HCEC 1CT (cell line): Measurements from ENCODE around the gene RFTN1.

ENCODE experiments used
- DNase-seq: peaks from one replicate; pipeline ENCODE4 v3.0.0-alpha.2; 2017

The RFTN1 gene

GRCh38 chr3:16513141-16514020 lies at the start of gene RFTN1:
RFTN1 (minus strand) TSS chr3:16513699; CDS start chr3:16493869, 19,830 bp downstream.
- peak; percentile 71 for DNase-seq

- DNase-seq, result no peak
Measured at GRCh38 chr3:16559653-16560365, 46.3 kb upstream of the RFTN1 start.

- DNase-seq, result no peak
Measured at GRCh38 chr3:16554126-16554525, 40.6 kb upstream of the RFTN1 start.

- DNase-seq, result no peak
Measured at GRCh38 chr3:16552757-16553156, 39.3 kb upstream of the RFTN1 start.

GRCh38 chr3:16551342-16551976 lies 38.0 kb upstream of the RFTN1 start:
- DNase-seq, result no peak

GRCh38 chr3:16550676-16551341 lies 37.3 kb upstream of the RFTN1 start:
- peak; percentile 74 for DNase-seq

GRCh38 chr3:16550305-16550675 lies 36.8 kb upstream of the RFTN1 start:
- no peak for DNase-seq

GRCh38 chr3:16548721-16549120 lies 35.2 kb upstream of the RFTN1 start:
- DNase-seq, result peak; percentile 75

- no peak for DNase-seq
Measured at GRCh38 chr3:16547561-16548357, 34.3 kb upstream of the RFTN1 start.

- no peak for DNase-seq
Measured at GRCh38 chr3:16546186-16547010, 32.9 kb upstream of the RFTN1 start.

- DNase-seq, result no peak
Measured at GRCh38 chr3:16545413-16546185, 32.1 kb upstream of the RFTN1 start.

- DNase-seq, result no peak
Measured at GRCh38 chr3:16543242-16543864, 29.9 kb upstream of the RFTN1 start.

GRCh38 chr3:16538507-16538906 lies 25.0 kb upstream of the RFTN1 start:
- DNase-seq, result no peak

- DNase-seq, result no peak
Measured at GRCh38 chr3:16536996-16537395, 23.5 kb upstream of the RFTN1 start.

GRCh38 chr3:16536344-16536663 lies 22.8 kb upstream of the RFTN1 start:
- DNase-seq, result no peak

- no peak for DNase-seq
Measured at GRCh38 chr3:16534640-16535262, 21.3 kb upstream of the RFTN1 start.

GRCh38 chr3:16533928-16534574 lies 20.6 kb upstream of the RFTN1 start:
- DNase-seq, result no peak

- no peak for DNase-seq
Measured at GRCh38 chr3:16529264-16529663, 15.8 kb upstream of the RFTN1 start.

- DNase-seq, result no peak
Measured at GRCh38 chr3:16528581-16528993, 15.1 kb upstream of the RFTN1 start.
